Activated naive CD8-positive, alpha-beta T cell (primary cell): ENCODE data around the gene PFDN1.

ENCODE experiments used
- H3K27ac Mint-ChIP-seq: one replicate; pipeline ENCODE4 v1.8.0; 2021; ENCODE audit warnings: mixed read lengths
- H3K27me3 Mint-ChIP-seq: one replicate; pipeline ENCODE4 v1.8.0; 2021; ENCODE audit warnings: mixed read lengths
- H3K36me3 Mint-ChIP-seq: one replicate; pipeline ENCODE4 v1.8.0; 2021; ENCODE audit warnings: mixed read lengths
- H3K4me1 Mint-ChIP-seq: one replicate; pipeline ENCODE4 v1.8.0; 2021; ENCODE audit warnings: low read depth, mixed read lengths
- H3K4me3 Mint-ChIP-seq: one replicate; pipeline ENCODE4 v1.8.0; 2021; ENCODE audit warnings: mild to moderate bottlenecking, mixed read lengths
- H3K9me3 Mint-ChIP-seq: one replicate; pipeline ENCODE4 v1.8.0; 2021; ENCODE audit warnings: low read depth, mixed read lengths

Gene PFDN1

GRCh38 chr5:140294753-140295152 is 8.1 kb downstream of the PFDN1 start:
- Mint-ChIP-seq H3K9me3 (no peaks in the 10 kb centered on the region), H3K27me3 (no peaks in the 10 kb centered on the region), H3K4me3 (no peak overlapping the region), H3K4me1 (peaks cover 60% of the 10 kb centered on the region), H3K27ac (no peak overlapping the region), H3K36me3 (peaks cover 10% of the 10 kb centered on the region)

- Mint-ChIP-seq H3K36me3 (peaks cover 7% of the 10 kb centered on the region), H3K4me3 (no peak overlapping the region), H3K27me3 (no peaks in the 10 kb centered on the region), H3K4me1 (peaks cover 62% of the 10 kb centered on the region), H3K27ac (no peak overlapping the region), H3K9me3 (no peaks in the 10 kb centered on the region)
Observed at GRCh38 chr5:140293849-140294100, 9.1 kb downstream of the PFDN1 start.

- Mint-ChIP-seq H3K9me3 (no peaks in the 10 kb centered on the region), H3K27ac (no peak overlapping the region), H3K36me3 (peaks cover 7% of the 10 kb centered on the region), H3K27me3 (no peaks in the 10 kb centered on the region), H3K4me3 (peak overlapping the region; percentile 14), H3K4me1 (peaks cover 60% of the 10 kb centered on the region)
Observed at GRCh38 chr5:140293091-140293848, 9.6 kb downstream of the PFDN1 start.

GRCh38 chr5:140292212-140293036 is 10.5 kb downstream of the PFDN1 start:
- no peaks in the 10 kb centered on the region for H3K9me3 Mint-ChIP-seq
- peaks cover 7% of the 10 kb centered on the region for H3K36me3 Mint-ChIP-seq
- H3K4me1 Mint-ChIP-seq = peaks cover 61% of the 10 kb centered on the region
- H3K27me3 Mint-ChIP-seq = no peaks in the 10 kb centered on the region
- no peak overlapping the region for H3K27ac Mint-ChIP-seq
- no peak overlapping the region for H3K4me3 Mint-ChIP-seq

GRCh38 chr5:140287801-140288521 is 14.9 kb downstream of the PFDN1 start:
- peaks cover 37% of the 10 kb centered on the region for H3K4me1 Mint-ChIP-seq
- no peaks in the 10 kb centered on the region for H3K27me3 Mint-ChIP-seq
- H3K4me3 Mint-ChIP-seq = no peak overlapping the region
- no peaks in the 10 kb centered on the region for H3K9me3 Mint-ChIP-seq
- H3K27ac Mint-ChIP-seq = no peak overlapping the region
- peaks cover 6% of the 10 kb centered on the region for H3K36me3 Mint-ChIP-seq

- Mint-ChIP-seq H3K9me3 (no peaks in the 10 kb centered on the region), H3K4me3 (no peak overlapping the region), H3K27me3 (no peaks in the 10 kb centered on the region), H3K27ac (no peak overlapping the region), H3K36me3 (peaks cover 5% of the 10 kb centered on the region), H3K4me1 (peaks cover 30% of the 10 kb centered on the region)
Observed at GRCh38 chr5:140286424-140286823, 16.5 kb downstream of the PFDN1 start.

- Mint-ChIP-seq H3K4me3 (no peak overlapping the region), H3K27me3 (no peaks in the 10 kb centered on the region), H3K4me1 (peaks cover 18% of the 10 kb centered on the region), H3K27ac (no peak overlapping the region), H3K9me3 (no peaks in the 10 kb centered on the region), H3K36me3 (peaks cover 2% of the 10 kb centered on the region)
Observed at GRCh38 chr5:140284013-140284412, 18.9 kb downstream of the PFDN1 start.

GRCh38 chr5:140282266-140282665 is 20.6 kb downstream of the PFDN1 start:
- Mint-ChIP-seq H3K4me3 (no peak overlapping the region), H3K27me3 (no peaks in the 10 kb centered on the region), H3K9me3 (no peaks in the 10 kb centered on the region), H3K36me3 (peaks cover 7% of the 10 kb centered on the region), H3K27ac (no peak overlapping the region), H3K4me1 (peaks cover 11% of the 10 kb centered on the region)

- H3K36me3 Mint-ChIP-seq = peaks cover 16% of the 10 kb centered on the region
- no peaks in the 10 kb centered on the region for H3K27me3 Mint-ChIP-seq
- peaks cover 12% of the 10 kb centered on the region for H3K4me1 Mint-ChIP-seq
- H3K27ac Mint-ChIP-seq = no peak overlapping the region
- H3K4me3 Mint-ChIP-seq = no peak overlapping the region
- no peaks in the 10 kb centered on the region for H3K9me3 Mint-ChIP-seq
Observed at GRCh38 chr5:140275837-140276236, 27.1 kb downstream of the PFDN1 start.

- H3K27ac Mint-ChIP-seq = no peak overlapping the region
- H3K4me1 Mint-ChIP-seq = peaks cover 12% of the 10 kb centered on the region
- no peaks in the 10 kb centered on the region for H3K27me3 Mint-ChIP-seq
- no peak overlapping the region for H3K4me3 Mint-ChIP-seq
- peaks cover 17% of the 10 kb centered on the region for H3K36me3 Mint-ChIP-seq
- no peaks in the 10 kb centered on the region for H3K9me3 Mint-ChIP-seq
Observed at GRCh38 chr5:140273401-140273877, 29.5 kb downstream of the PFDN1 start.

GRCh38 chr5:140270008-140270407 is 32.9 kb downstream of the PFDN1 start:
- H3K27me3 Mint-ChIP-seq = no peaks in the 10 kb centered on the region
- H3K4me3 Mint-ChIP-seq = no peak overlapping the region
- H3K36me3 Mint-ChIP-seq = peaks cover 14% of the 10 kb centered on the region
- no peak overlapping the region for H3K27ac Mint-ChIP-seq
- H3K4me1 Mint-ChIP-seq = peaks cover 35% of the 10 kb centered on the region
- no peaks in the 10 kb centered on the region for H3K9me3 Mint-ChIP-seq

GRCh38 chr5:140267559-140268018 is 35.3 kb downstream of the PFDN1 start:
- H3K27ac Mint-ChIP-seq = peak overlapping the region; percentile 74
- H3K27me3 Mint-ChIP-seq = no peaks in the 10 kb centered on the region
- H3K4me1 Mint-ChIP-seq = peaks cover 33% of the 10 kb centered on the region
- peaks cover 10% of the 10 kb centered on the region for H3K36me3 Mint-ChIP-seq
- H3K4me3 Mint-ChIP-seq = peak overlapping the region; percentile 51
- no peaks in the 10 kb centered on the region for H3K9me3 Mint-ChIP-seq

GRCh38 chr5:140267201-140267540 is 35.7 kb downstream of the PFDN1 start:
- Mint-ChIP-seq H3K27me3 (no peaks in the 10 kb centered on the region), H3K36me3 (peaks cover 13% of the 10 kb centered on the region), H3K9me3 (no peaks in the 10 kb centered on the region), H3K4me3 (peak overlapping the region; percentile 51), H3K27ac (peak overlapping the region; percentile 74), H3K4me1 (peaks cover 33% of the 10 kb centered on the region)

GRCh38 chr5:140266471-140267200 is 36.3 kb downstream of the PFDN1 start:
- no peaks in the 10 kb centered on the region for H3K27me3 Mint-ChIP-seq
- peaks cover 13% of the 10 kb centered on the region for H3K36me3 Mint-ChIP-seq
- H3K4me3 Mint-ChIP-seq = no peak overlapping the region
- H3K9me3 Mint-ChIP-seq = no peaks in the 10 kb centered on the region
- H3K4me1 Mint-ChIP-seq = peaks cover 35% of the 10 kb centered on the region
- no peak overlapping the region for H3K27ac Mint-ChIP-seq
